Trophoblast cell (in vitro differentiated cells and primary cell): Measurements from ENCODE around the gene ANKRD36.
"Not testable (repeated sequence)": the region's sequence is repeated elsewhere in the genome, so short reads cannot be mapped to it uniquely, and the experiment has no call there.

Source experiments
- DNase-seq, 2 donors: peaks; one replicate each; pipeline ENCODE4 v3.0.0-alpha.2; 2016
- H2AFZ ChIP-seq: 2 replicates; pipeline ENCODE4 v1.6.1; 2013; ENCODE audit warnings: low read length, moderate library complexity, mild to moderate bottlenecking; ENCODE audit not compliant: insufficient read depth, poor library complexity
- H2AK5ac ChIP-seq: 2 replicates; pipeline ENCODE4 v1.6.1; 2013; ENCODE audit warnings: mild to moderate bottlenecking, low read length
- H2BK120ac ChIP-seq: 2 replicates; pipeline ENCODE4 v1.6.1; 2013; ENCODE audit warnings: low read length, mild to moderate bottlenecking, moderate library complexity; ENCODE audit not compliant: insufficient read depth, poor library complexity
- H2BK12ac ChIP-seq: 2 replicates; pipeline ENCODE4 v1.6.1; 2013; ENCODE audit warnings: mild to moderate bottlenecking, low read length, moderate library complexity
- H2BK5ac ChIP-seq: 2 replicates; pipeline ENCODE4 v1.6.1; 2013; ENCODE audit warnings: low read length, low read depth, moderate library complexity, mild to moderate bottlenecking; ENCODE audit not compliant: poor library complexity
- H3K14ac ChIP-seq: 2 replicates; pipeline ENCODE4 v1.6.1; 2013; ENCODE audit warnings: mild to moderate bottlenecking, low read length
- H3K18ac ChIP-seq: 2 replicates; pipeline ENCODE4 v1.6.1; 2013; ENCODE audit warnings: mild to moderate bottlenecking, low read length
- H3K23ac ChIP-seq: 2 replicates; pipeline ENCODE4 v1.6.1; 2013; ENCODE audit warnings: low read length
- H3K27ac ChIP-seq: 2 replicates; pipeline ENCODE4 v1.5.1; 2013; ENCODE audit warnings: low read depth, mild to moderate bottlenecking, inconsistent platforms, low read length, moderate library complexity
- H3K27me3 ChIP-seq: 2 replicates; pipeline ENCODE4 v1.6.1; 2013; ENCODE audit warnings: inconsistent platforms, mild to moderate bottlenecking, low read length, moderate library complexity; ENCODE audit not compliant: insufficient read depth
- H3K36me3 ChIP-seq, 2 experiments: 1 replicate in 1 of 2; 2 replicates in 1 of 2; pipeline ENCODE4 v1.6.1; 2013; ENCODE audit warnings: low read length in 2 of 2, mild to moderate bottlenecking in 2 of 2, moderate library complexity in 1 of 2; ENCODE audit not compliant: insufficient read depth in 2 of 2, control insufficient read depth in 1 of 2
- H3K4ac ChIP-seq: 2 replicates; pipeline ENCODE4 v1.6.1; 2013; ENCODE audit warnings: low read depth, mild to moderate bottlenecking, low read length, moderate library complexity
- H3K4me1 ChIP-seq, 2 experiments: 1 replicate in 1 of 2; 2 replicates in 1 of 2; pipeline ENCODE4 v1.6.1; 2013; ENCODE audit warnings: low read length in 2 of 2, mild to moderate bottlenecking in 2 of 2, moderate library complexity in 1 of 2; ENCODE audit not compliant: insufficient read depth in 2 of 2, control insufficient read depth in 1 of 2
- H3K4me2 ChIP-seq: 2 replicates; pipeline ENCODE4 v1.6.1; 2013; ENCODE audit warnings: inconsistent platforms, mild to moderate bottlenecking, low read length, moderate library complexity
- H3K4me3 ChIP-seq: 2 replicates; pipeline ENCODE4 v1.5.1; 2013; ENCODE audit warnings: mild to moderate bottlenecking, low read depth, low read length, inconsistent platforms
- H3K79me1 ChIP-seq: one replicate; pipeline ENCODE4 v1.6.1; 2013; ENCODE audit warnings: low read length
- H3K79me2 ChIP-seq: 2 replicates; pipeline ENCODE4 v1.6.1; 2013; ENCODE audit warnings: low read length, mild to moderate bottlenecking; ENCODE audit not compliant: control insufficient read depth, insufficient read depth, poor library complexity
- H3K9ac ChIP-seq: 2 replicates; pipeline ENCODE4 v1.6.1; 2013; ENCODE audit warnings: mild to moderate bottlenecking, low read length
- H3K9me3 ChIP-seq: 2 replicates; pipeline ENCODE4 v1.6.1; 2013; ENCODE audit warnings: low read depth, mild to moderate bottlenecking, control low read depth, inconsistent platforms, low read length; ENCODE audit not compliant: insufficient read depth
- H4K12ac ChIP-seq: 2 replicates; pipeline ENCODE4 v1.6.1; 2013; ENCODE audit warnings: low read depth, mild to moderate bottlenecking, low read length, moderate library complexity
- H4K8ac ChIP-seq: 2 replicates; pipeline ENCODE4 v1.6.1; 2013; ENCODE audit warnings: low read depth, mild to moderate bottlenecking, low read length, moderate library complexity
- H4K91ac ChIP-seq: one replicate; pipeline ENCODE4 v1.6.1; 2013; ENCODE audit warnings: low read depth, mild to moderate bottlenecking, low read length, moderate library complexity
- WGBS: extraction: QIAGEN DNeasy Blood & Tissue Kit; methylation state at CpG from one replicate; pipeline ENCODE4 v1.1.7; 2013; ENCODE audit warnings: missing lambda C conversion rate; ENCODE audit not compliant: insufficient read length, insufficient coverage; ENCODE audit errors: extremely low coverage; 5-methylcytosine and 5-hydroxymethylcytosine counted together

ANKRD36 gene

GRCh38 chr2:97068722-97069121 lies 44.2 kb upstream of the ANKRD36 start:
- H2AFZ ChIP-seq, H2BK5ac ChIP-seq, H3K14ac ChIP-seq, H3K9ac ChIP-seq, H3K27me3 ChIP-seq, H2AK5ac ChIP-seq, H4K8ac ChIP-seq, H4K91ac ChIP-seq, H2BK12ac ChIP-seq, H3K79me2 ChIP-seq, H3K23ac ChIP-seq, H3K4me1 ChIP-seq, H3K36me3 ChIP-seq, H3K9me3 ChIP-seq, DNase-seq, H3K4me3 ChIP-seq, H2BK120ac ChIP-seq, H3K4ac ChIP-seq, H3K18ac ChIP-seq, H3K4me2 ChIP-seq, H3K27ac ChIP-seq, H3K79me1 ChIP-seq, H4K12ac ChIP-seq: not testable (repeated sequence)
- no CpG with 5 or more reads among the region's 5 CpGs for WGBS

- not testable (repeated sequence) for H3K4me3 ChIP-seq, H3K9ac ChIP-seq, DNase-seq, H2AK5ac ChIP-seq, H3K14ac ChIP-seq, H4K91ac ChIP-seq, H3K79me1 ChIP-seq, H2BK120ac ChIP-seq, H3K23ac ChIP-seq, H4K8ac ChIP-seq, H2BK5ac ChIP-seq, H3K79me2 ChIP-seq, H3K4me1 ChIP-seq, H2BK12ac ChIP-seq, H2AFZ ChIP-seq, H3K27ac ChIP-seq, H4K12ac ChIP-seq, H3K27me3 ChIP-seq, H3K4ac ChIP-seq, H3K36me3 ChIP-seq, H3K9me3 ChIP-seq, H3K18ac ChIP-seq, H3K4me2 ChIP-seq
- WGBS, result no CpG with 5 or more reads among the region's 3 CpGs
Observed at GRCh38 chr2:97070915-97071314, 42.0 kb upstream of the ANKRD36 start.

- H3K23ac ChIP-seq, H3K4me1 ChIP-seq, H3K27me3 ChIP-seq, H3K4me3 ChIP-seq, H2AK5ac ChIP-seq, H2BK12ac ChIP-seq, H3K36me3 ChIP-seq, H3K79me1 ChIP-seq, H3K4me2 ChIP-seq, H2BK5ac ChIP-seq, H4K8ac ChIP-seq, H3K14ac ChIP-seq, H3K9ac ChIP-seq, H3K79me2 ChIP-seq, H3K27ac ChIP-seq, H3K9me3 ChIP-seq, H4K91ac ChIP-seq, H3K4ac ChIP-seq, H3K18ac ChIP-seq, DNase-seq, H2AFZ ChIP-seq, H4K12ac ChIP-seq, H2BK120ac ChIP-seq: not testable (repeated sequence)
- WGBS, result no CpG with 5 or more reads among the region's 8 CpGs
Observed at GRCh38 chr2:97077213-97077612, 35.7 kb upstream of the ANKRD36 start.

- no CpG with 5 or more reads among the region's 10 CpGs for WGBS
- not testable (repeated sequence) for H3K9ac ChIP-seq, DNase-seq, H4K12ac ChIP-seq, H2AFZ ChIP-seq, H3K4ac ChIP-seq, H3K9me3 ChIP-seq, H3K4me3 ChIP-seq, H3K4me1 ChIP-seq, H2BK12ac ChIP-seq, H3K27me3 ChIP-seq, H3K18ac ChIP-seq, H3K27ac ChIP-seq, H3K79me1 ChIP-seq, H3K23ac ChIP-seq, H2BK5ac ChIP-seq, H3K36me3 ChIP-seq, H2AK5ac ChIP-seq, H4K8ac ChIP-seq, H3K79me2 ChIP-seq, H2BK120ac ChIP-seq, H4K91ac ChIP-seq, H3K14ac ChIP-seq, H3K4me2 ChIP-seq
Observed at GRCh38 chr2:97080855-97081254, 32.1 kb upstream of the ANKRD36 start.
